HG03196 (cell line): ENCODE measurements around the gene NR4A3.

Experiments
- ATAC-seq: cut with Tn5 transposase; IDR thresholded peaks from one replicate; pipeline ENCODE4 v1.9.1; 2021; ENCODE audit not compliant: unreplicated experiment

The NR4A3 gene

GRCh38 chr9:99813739-99814138 is 7.9 kb upstream of the NR4A3 start:
- no peak for ATAC-seq

- no peak for ATAC-seq
Measured at GRCh38 chr9:99814359-99814758, 7.3 kb upstream of the NR4A3 start.

GRCh38 chr9:99816392-99816791 is 5.3 kb upstream of the NR4A3 start:
- no peak for ATAC-seq

GRCh38 chr9:99818500-99818899 is 3.2 kb upstream of the NR4A3 start:
- ATAC-seq = no peak

- ATAC-seq = peak; percentile 47
Measured at GRCh38 chr9:99819123-99819855, 2.4 kb upstream of the NR4A3 start.

GRCh38 chr9:99819856-99820684 is 1.6 kb upstream of the NR4A3 start:
- ATAC-seq = peak; percentile 39

GRCh38 chr9:99820685-99821395 is 845 bp upstream of the NR4A3 start:
- no peak for ATAC-seq

GRCh38 chr9:99822109-99822805 is 572 bp downstream of the NR4A3 start:
- no peak for ATAC-seq

- no peak for ATAC-seq
Measured at GRCh38 chr9:99822806-99823591, 1.3 kb downstream of the NR4A3 start.

GRCh38 chr9:99823681-99824377 is 2.1 kb downstream of the NR4A3 start:
- no peak for ATAC-seq

GRCh38 chr9:99824378-99825171 is 2.9 kb downstream of the NR4A3 start:
- ATAC-seq = no peak

- ATAC-seq = no peak
Measured at GRCh38 chr9:99825172-99826046, 3.7 kb downstream of the NR4A3 start.

GRCh38 chr9:99826579-99826978 is 4.9 kb downstream of the NR4A3 start:
- no peak for ATAC-seq

GRCh38 chr9:99827244-99827643 is 5.6 kb downstream of the NR4A3 start:
- no peak for ATAC-seq

- no peak for ATAC-seq
Measured at GRCh38 chr9:99828054-99828416, 6.3 kb downstream of the NR4A3 start.

- no peak for ATAC-seq
Measured at GRCh38 chr9:99828417-99829176, 6.9 kb downstream of the NR4A3 start.

GRCh38 chr9:99831857-99832557 is 10.3 kb downstream of the NR4A3 start:
- no peak for ATAC-seq
